Left colon (tissue), 2 donors: Measurements from ENCODE around the gene OR11H7. TPM values are rescaled to one million over a fixed set of nuclear protein-coding genes. Genes with fewer than 3 reads are reported as not detected.
A peak's percentile ranks its signal among the peaks of the same experiment; 100 is the strongest.
"Not testable (repeated sequence)": the region's sequence is repeated elsewhere in the genome, so short reads cannot be mapped to it uniquely, and the experiment has no call there.

Source experiments
- ATAC-seq: fragments of 200-7000 bp; cut with Tn5 transposase; one replicate; pipeline ENCODE4 v1.9.1; 2020; ENCODE audit warnings: mild to moderate bottlenecking, moderate library complexity
- DNase-seq, 2 donors: peaks; one replicate each; pipeline ENCODE4 v3.0.0-alpha.2; 2020
- intact Hi-C, 2 donors: fragments of 100-400 bp; cut with DNase I in 1 of 2; cut with micrococcal nuclease in 1 of 2; formaldehyde crosslinking; loops; one replicate each; pipeline versions ENCODE4 v1.11.2 to v1.14.0; 2022; cut with DNase I, micrococcal nuclease
- total RNA-seq, 2 donors: library from RNA; stranded (reverse); fragmentation: NEBNext Ultra II Directional; extraction: Animal tissue kit (Norgen Biotek cat#: 25700); gene quantifications; one replicate each; pipeline ENCODE4 v1.2.1, GENCODE V29; 2021
- donor health status: DM: no; HTN: no; CAD: no.
- donor health status: DM: yes; HTN: yes; CAD: no.

Gene OR11H7
- total RNA-seq, 2 donors from 2014 or later = not detected

DNA sequence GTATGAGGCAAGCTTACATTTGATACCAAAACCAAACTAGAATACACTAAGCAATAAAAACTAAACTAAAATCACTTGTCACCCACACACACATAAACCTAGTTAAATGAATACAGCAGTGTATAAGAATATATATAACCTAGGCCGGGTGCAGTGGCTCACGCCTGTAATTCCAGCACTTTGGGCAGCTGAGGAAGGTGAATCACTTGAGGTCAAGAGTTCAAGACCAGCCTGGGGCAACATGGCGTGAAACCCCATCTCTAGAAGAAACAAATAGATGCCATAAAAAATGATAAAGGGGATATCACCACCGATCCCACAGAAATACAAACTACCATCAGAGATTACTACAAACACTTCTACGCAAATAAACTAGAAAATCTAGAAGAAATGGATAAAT, 35.6 kb downstream of the OR11H7 start:
- intact Hi-C loops, DNase-seq, ATAC-seq: not testable (repeated sequence)

DNA sequence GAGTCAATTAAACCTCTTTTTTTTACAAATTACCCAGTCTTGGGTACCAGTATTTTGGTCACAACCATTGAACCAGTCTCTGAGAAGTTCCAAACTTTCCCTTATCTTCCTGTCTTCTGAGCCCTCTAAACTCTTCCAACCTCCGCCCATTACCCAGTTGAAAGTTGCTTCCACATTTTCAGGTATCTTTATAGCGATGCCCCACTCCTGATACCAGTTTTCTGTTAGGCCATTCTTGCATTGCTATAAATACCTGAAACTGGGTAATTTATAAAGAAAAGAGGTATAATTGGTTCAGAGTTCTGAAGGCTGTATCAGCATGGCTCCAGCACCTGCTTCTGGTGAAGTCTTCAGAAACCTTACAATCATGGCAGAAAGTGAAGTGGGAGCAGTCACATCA, 45.3 kb downstream of the OR11H7 start:
- ATAC-seq (no peak), DNase-seq (no peak)
- intact Hi-C loops = no loop called here

DNA sequence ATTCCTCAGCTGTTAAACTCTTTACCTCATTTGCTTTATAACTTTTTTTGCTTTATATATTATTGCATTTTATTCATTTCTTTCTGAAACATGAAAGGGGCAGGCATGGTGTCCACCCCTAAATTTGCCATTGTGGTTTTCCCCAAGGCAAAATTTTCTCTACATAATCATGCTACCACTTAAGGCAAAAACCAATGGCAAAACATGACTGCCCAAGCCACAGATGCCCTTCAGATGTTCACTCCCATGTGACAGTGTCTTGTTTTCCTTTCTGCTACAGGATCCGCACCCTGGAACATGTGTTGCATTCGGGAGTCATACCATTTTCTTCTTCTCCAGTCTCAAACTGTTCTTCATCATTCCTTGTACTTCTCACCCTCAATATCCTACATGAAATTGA, 48.6 kb downstream of the OR11H7 start:
- DNase-seq = no peak
- intact Hi-C loops = no loop called here
- no peak for ATAC-seq

- ATAC-seq = no peak
Measured at GRCh38 chr14:20278414-20278813, 49.6 kb downstream of the OR11H7 start.

DNA sequence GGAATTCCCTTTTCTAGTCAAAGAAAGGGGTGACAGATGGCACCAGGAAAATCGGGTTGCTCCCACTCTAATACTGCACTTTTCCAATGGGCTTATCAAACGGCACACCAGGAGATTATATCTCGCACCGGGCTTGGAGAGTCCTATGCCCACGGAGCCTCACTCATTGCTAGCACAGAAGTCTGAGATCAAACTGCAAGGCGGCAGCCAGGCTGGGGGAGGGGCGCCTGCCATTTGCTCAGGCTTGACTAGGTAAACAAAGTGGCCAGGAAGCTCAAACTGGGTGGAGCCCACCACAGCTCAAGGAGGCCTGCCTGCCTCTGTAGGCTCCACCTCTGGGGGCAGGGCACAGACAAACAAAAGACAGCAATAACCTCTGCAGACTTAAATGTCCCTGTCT, 51.5 kb downstream of the OR11H7 start:
- intact Hi-C loops, ATAC-seq: not testable (repeated sequence)
- DNase-seq = peak in 1 of 2 donors; percentile 17

More at GRCh38 chr14:20278414-20278813, 49.6 kb downstream of the OR11H7 start:
- DNase-seq = peak in 1 of 2 donors; percentile 20
- intact Hi-C loops = no loop called here

Other genes with a start within 250 kb of the OR11H7 start
- gene OR4Q2, start 226.8 kb upstream of the OR11H7 start, total RNA-seq = not detected
- gene OR4K14, start 209.7 kb upstream of the OR11H7 start, total RNA-seq = not detected
- gene OR4K13, start 192.9 kb upstream of the OR11H7 start, total RNA-seq = not detected
- not detected for gene OR4L1, start 168.9 kb upstream of the OR11H7 start, total RNA-seq
- not detected for gene OR4K17, start 118.2 kb upstream of the OR11H7 start, total RNA-seq
- not detected for gene OR4N5, start 90.2 kb upstream of the OR11H7 start, total RNA-seq
- not detected for gene OR11G2, start 38.1 kb upstream of the OR11H7 start, total RNA-seq
- not detected for gene OR11H6, start 5.3 kb upstream of the OR11H7 start, total RNA-seq
- not detected for gene OR11H4, start 10.3 kb downstream of the OR11H7 start, total RNA-seq
- 10 to 100 TPM in 1 of 2 donors, 1 to 10 TPM in 1; 9.6 to 11.1 TPM for gene TTC5, start 77.0 kb downstream of the OR11H7 start, total RNA-seq
- gene CCNB1IP1, start 104.3 kb downstream of the OR11H7 start, total RNA-seq = 10 to 100 TPM; 28.8 to 29.6 TPM
- gene PARP2, start 114.7 kb downstream of the OR11H7 start, total RNA-seq = 10 to 100 TPM; 10.0 to 10.7 TPM
- gene TEP1, start 184.5 kb downstream of the OR11H7 start, total RNA-seq = 10 to 100 TPM; 72.1 to 74.3 TPM
- under 1 TPM; 0.09 to 0.31 TPM for gene KLHL33, start 207.2 kb downstream of the OR11H7 start, total RNA-seq
- gene OSGEP, start 225.8 kb downstream of the OR11H7 start, total RNA-seq = 10 to 100 TPM; 31.2 to 35.0 TPM
- gene APEX1, start 226.2 kb downstream of the OR11H7 start, total RNA-seq = 10 to 100 TPM; 80.5 to 93.9 TPM
- 10 to 100 TPM; 42.0 to 42.9 TPM for gene PIP4P1, start 232.5 kb downstream of the OR11H7 start, total RNA-seq
- 10 to 100 TPM; 66.9 to 93.6 TPM for gene PNP, start 240.4 kb downstream of the OR11H7 start, total RNA-seq